GM23338 (cell line): ENCODE results near the gene CLN6. TPM values are rescaled to one million over a fixed set of nuclear protein-coding genes. Genes with fewer than 3 reads are reported as not detected.

ENCODE experiments used
- ATAC-seq: fragments of 200-7000 bp; cut with Tn5 transposase; 3 replicates; pipeline ENCODE4 v1.9.1; 2020
- DNase-seq: peaks from one replicate; pipeline ENCODE4 v3.0.0-alpha.2; 2015; ENCODE audit warnings: low spot score
- H2AFZ ChIP-seq: fragments of 200-600 bp; sonication (generic); 2 replicates; pipeline ENCODE4 v1.8.0; 2016; ENCODE audit warnings: antibody characterized with exemption, mild to moderate bottlenecking, moderate library complexity
- H3F3A ChIP-seq: fragments of 200-600 bp; sonication (generic); replicated peaks from 2 replicates; pipeline ENCODE4 v1.8.0; 2017; ENCODE audit warnings: antibody characterized with exemption, mixed run types, low read depth
- H3K27ac ChIP-seq: fragments of 200-600 bp; sonication (generic); 2 replicates; pipeline ENCODE4 v1.6.1; 2016; ENCODE audit warnings: low read depth
- H3K27me3 ChIP-seq: fragments of 200-600 bp; sonication (generic); 2 replicates; pipeline ENCODE4 v1.8.0; 2016; ENCODE audit warnings: mild to moderate bottlenecking, mixed run types, moderate library complexity; ENCODE audit not compliant: insufficient read depth
- H3K36me3 ChIP-seq: fragments of 200-600 bp; sonication (generic); 2 replicates; pipeline ENCODE4 v1.8.0; 2016; ENCODE audit warnings: mild to moderate bottlenecking; ENCODE audit not compliant: insufficient read depth
- H3K4me1 ChIP-seq: fragments of 200-600 bp; sonication (generic); 2 replicates; pipeline ENCODE4 v1.8.0; 2016; ENCODE audit warnings: mild to moderate bottlenecking, moderate library complexity; ENCODE audit not compliant: insufficient read depth
- H3K4me2 ChIP-seq: fragments of 200-600 bp; sonication (generic); 2 replicates; pipeline ENCODE4 v1.7.1; 2017; ENCODE audit warnings: mixed run types
- H3K4me3 ChIP-seq: fragments of 200-600 bp; sonication (generic); 2 replicates; pipeline ENCODE4 v1.6.1; 2016; ENCODE audit warnings: mixed run types
- H3K79me2 ChIP-seq: fragments of 200-600 bp; sonication (generic); replicated peaks from 2 replicates; pipeline ENCODE4 v1.8.0; 2017; ENCODE audit warnings: mild to moderate bottlenecking; ENCODE audit not compliant: insufficient read depth
- H3K9me2 ChIP-seq: fragments of 200-600 bp; sonication (generic); 2 replicates; pipeline ENCODE4 v1.8.0; 2017; ENCODE audit not compliant: insufficient read depth
- H4K20me1 ChIP-seq: fragments of 200-600 bp; sonication (generic); replicated peaks from 2 replicates; pipeline ENCODE4 v1.8.0; 2017; ENCODE audit warnings: mild to moderate bottlenecking; ENCODE audit not compliant: insufficient read depth
- H3K27ac Mint-ChIP-seq: 2 replicates; pipeline ENCODE4 v1.8.0; 2020; ENCODE audit warnings: inconsistent platforms, mild to moderate bottlenecking, moderate library complexity, mixed read lengths
- H3K27me3 Mint-ChIP-seq: 3 replicates; pipeline ENCODE4 v1.8.0; 2022; ENCODE audit warnings: low read depth, mild to moderate bottlenecking, moderate library complexity, mixed read lengths, inconsistent platforms; ENCODE audit not compliant: insufficient read depth, poor library complexity
- H3K36me3 Mint-ChIP-seq: 3 replicates; pipeline ENCODE4 v1.8.0; 2021; ENCODE audit warnings: low read depth, mild to moderate bottlenecking, inconsistent platforms, moderate library complexity, mixed read lengths
- H3K4me1 Mint-ChIP-seq: 3 replicates; pipeline ENCODE4 v1.8.0; 2020; ENCODE audit warnings: mild to moderate bottlenecking, inconsistent platforms, mixed read lengths
- H3K4me3 Mint-ChIP-seq: 3 replicates; pipeline ENCODE4 v1.8.0; 2021; ENCODE audit warnings: moderate library complexity, mild to moderate bottlenecking, inconsistent platforms, mixed read lengths
- H3K9me3 Mint-ChIP-seq: 3 replicates; pipeline ENCODE4 v1.8.0; 2020; ENCODE audit warnings: moderate library complexity, mild to moderate bottlenecking, inconsistent platforms, mixed read lengths
- CTCF ChIP-seq, 2 experiments: fragments of 200-600 bp in 1 of 2; sonication (generic) in 1 of 2; conservative IDR thresholded peaks; 2 replicates each; pipeline versions ENCODE4 v1.5.1 to v1.6.1; 2016 to 2017; ENCODE audit warnings: antibody characterized with exemption in 2 of 2, low read depth in 2 of 2, mild to moderate bottlenecking in 2 of 2, moderate library complexity in 1 of 2
- EZH2 ChIP-seq: fragments of 200-600 bp; sonication (generic); IDR thresholded peaks from one replicate; pipeline ENCODE4 v1.8.0; 2017; ENCODE audit warnings: antibody characterized with exemption, mild to moderate bottlenecking, low read depth; ENCODE audit not compliant: unreplicated experiment
- STAT1 ChIP-seq: IDR thresholded peaks from one replicate; pipeline ENCODE4 v1.6.1; 2016; ENCODE audit warnings: antibody characterized with exemption; ENCODE audit not compliant: unreplicated experiment
- ZNF114 ChIP-seq: fragments of 250-450 bp; sonication (Bioruptor Pico); IDR thresholded peaks from 2 replicates; pipeline ENCODE4 v1.5.0; 2020; ENCODE audit warnings: mild to moderate bottlenecking, moderate library complexity
- ZNF331 ChIP-seq: fragments of 250-450 bp; sonication (Bioruptor Pico); IDR thresholded peaks from 2 replicates; pipeline ENCODE4 v1.5.0; 2020; ENCODE audit warnings: low read depth, mild to moderate bottlenecking, moderate library complexity
- ZNF462 ChIP-seq: fragments of 250-450 bp; sonication (Bioruptor Pico); IDR thresholded peaks from 2 replicates; pipeline ENCODE4 v1.5.0; 2020; ENCODE audit warnings: mild to moderate bottlenecking, moderate library complexity
- polyA plus RNA-seq: library from polyadenylated mRNA; unstranded; fragments of >200 nt; fragmentation: Nextera tagmentation; extraction: Ambion mirVana; gene quantifications from 2 replicates; pipeline ENCODE4 v1.2.1, GENCODE V29; 2016
- total RNA-seq: library from RNA; depleted of rRNA; stranded (reverse); fragments of >200 nt; shearing (Covaris generic); gene quantifications from 2 replicates; pipeline ENCODE4 v1.2.3, GENCODE V29; 2014

CLN6 gene
- total and polyA plus RNA-seq, 2 experiments from 2014 or later = 20.7 to 69.5 TPM

- H3K27ac Mint-ChIP-seq = no peak overlapping the region
- TF ChIP-seq CTCF (conservative IDR thresholded peaks at IDR 0.05; ENCODE audit: low read depth in 2 of 2) (no peak), STAT1 (no peak), ZNF462 (CRISPR knock-in tag) (no peak), ZNF331 (CRISPR knock-in tag) (no peak), EZH2 (no peak), ZNF114 (no peak)
- ATAC-seq = no peak
- H3K4me1 Mint-ChIP-seq = no peaks in the 10 kb centered on the region
- H3K27ac ChIP-seq = no peak overlapping the region
- H2AFZ ChIP-seq = no peak overlapping the region
- peaks cover 6% of the 10 kb centered on the region; the same call in 1 of the 2 replicates for H4K20me1 ChIP-seq
- no peaks in the 10 kb centered on the region for H3K27me3 Mint-ChIP-seq
- no peak overlapping the region for H3K4me3 Mint-ChIP-seq
- H3K27me3 ChIP-seq = no peaks in the 10 kb centered on the region
- no peaks in the 10 kb centered on the region for H3K9me3 Mint-ChIP-seq
- no peaks in the 10 kb centered on the region for H3K9me2 ChIP-seq
- no peaks in the 10 kb centered on the region for H3K79me2 ChIP-seq
- 0 out of 2 replicates have a peak, but pooled peaks cover 8% of the 10 kb centered on the region for H3K36me3 ChIP-seq
- DNase-seq = no peak
- H3K36me3 Mint-ChIP-seq = peaks cover 17% of the 10 kb centered on the region; the same call in 2 of the 3 replicates
- no peaks in the 10 kb centered on the region for H3K4me1 ChIP-seq
- no peaks in the 10 kb centered on the region for H3F3A ChIP-seq
- H3K4me3 ChIP-seq = no peak overlapping the region
- no peak overlapping the region for H3K4me2 ChIP-seq
These were observed 54.0 kb downstream of the CLN6 start for GRCh38 chr15:68175526-68175925.
